DOHH2 (cell line): ENCODE results near the gene INTS14.
"Not testable (repeated sequence)": the region's sequence is repeated elsewhere in the genome, so short reads cannot be mapped to it uniquely, and the experiment has no call there.

Experiments used
- H3F3A ChIP-seq: fragments of 200-600 bp; sonication (generic), shearing (Covaris generic); 2 replicates; pipeline ENCODE4 v1.6.0; 2016; ENCODE audit warnings: antibody characterized with exemption, mild to moderate bottlenecking; ENCODE audit not compliant: control insufficient read depth, insufficient read depth
- H3K27ac ChIP-seq: fragments of 200-600 bp; sonication (generic); 2 replicates; pipeline ENCODE4 v1.5.1; 2014; ENCODE audit warnings: low read depth, mild to moderate bottlenecking, low read length, moderate library complexity
- H3K27me3 ChIP-seq: fragments of 200-600 bp; sonication (generic); 2 replicates; pipeline ENCODE4 v1.6.1; 2014; ENCODE audit warnings: mild to moderate bottlenecking, low read length, mixed read lengths; ENCODE audit not compliant: control insufficient read depth
- H3K36me3 ChIP-seq: fragments of 200-600 bp; sonication (generic); 2 replicates; pipeline ENCODE4 v1.6.1; 2014; ENCODE audit warnings: mild to moderate bottlenecking, low read length, moderate library complexity, mixed read lengths; ENCODE audit not compliant: control insufficient read depth
- H3K4me1 ChIP-seq: fragments of 200-600 bp; sonication (generic); 2 replicates; pipeline ENCODE4 v1.6.1; 2014; ENCODE audit warnings: mild to moderate bottlenecking, low read length, mixed read lengths; ENCODE audit not compliant: control insufficient read depth
- H3K4me2 ChIP-seq: fragments of 200-600 bp; sonication (generic); 2 replicates; pipeline ENCODE4 v1.6.0; 2014; ENCODE audit warnings: mild to moderate bottlenecking, low read length, moderate library complexity
- H3K4me3 ChIP-seq: fragments of 200-600 bp; sonication (generic); 2 replicates; pipeline ENCODE4 v1.5.1; 2014; ENCODE audit warnings: mild to moderate bottlenecking, low read length, mixed read lengths
- H3K79me2 ChIP-seq: fragments of 200-600 bp; sonication (generic); 2 replicates; pipeline ENCODE4 v1.6.1; 2014; ENCODE audit warnings: mild to moderate bottlenecking, low read length, mixed read lengths; ENCODE audit not compliant: control insufficient read depth
- H3K9me2 ChIP-seq: fragments of 200-600 bp; sonication (generic); replicated peaks from 2 replicates; pipeline ENCODE4 v1.6.1; 2014; ENCODE audit warnings: mild to moderate bottlenecking, low read length, mixed read lengths; ENCODE audit not compliant: control insufficient read depth
- H3K9me3 ChIP-seq: fragments of 200-600 bp; sonication (generic); 2 replicates; pipeline ENCODE4 v1.6.1; 2014; ENCODE audit warnings: antibody characterized with exemption, low read length, mixed read lengths; ENCODE audit not compliant: control insufficient read depth, insufficient read depth
- H4K20me1 ChIP-seq: fragments of 200-600 bp; sonication (generic); 2 replicates; pipeline ENCODE4 v1.6.0; 2014; ENCODE audit warnings: low read depth, mild to moderate bottlenecking, antibody characterized with exemption, low read length, moderate library complexity; ENCODE audit not compliant: control insufficient read depth, insufficient read depth
- EZH2phosphoT487 ChIP-seq: fragments of 200-600 bp; sonication (generic); IDR thresholded peaks from 2 replicates; pipeline ENCODE4 v1.6.1; 2017; ENCODE audit warnings: borderline replicate concordance, mild to moderate bottlenecking, antibody characterized with exemption, low read length, moderate library complexity, mixed read lengths
- TF ChIP-seq, protein P1 (sequence below): fragments of 200-600 bp; sonication (generic); IDR thresholded peaks from one replicate; pipeline ENCODE4 v1.5.1; 2014; ENCODE audit warnings: antibody characterized with exemption, mild to moderate bottlenecking, low read depth, low read length; ENCODE audit not compliant: poor library complexity, severe bottlenecking

Gene INTS14

DNA sequence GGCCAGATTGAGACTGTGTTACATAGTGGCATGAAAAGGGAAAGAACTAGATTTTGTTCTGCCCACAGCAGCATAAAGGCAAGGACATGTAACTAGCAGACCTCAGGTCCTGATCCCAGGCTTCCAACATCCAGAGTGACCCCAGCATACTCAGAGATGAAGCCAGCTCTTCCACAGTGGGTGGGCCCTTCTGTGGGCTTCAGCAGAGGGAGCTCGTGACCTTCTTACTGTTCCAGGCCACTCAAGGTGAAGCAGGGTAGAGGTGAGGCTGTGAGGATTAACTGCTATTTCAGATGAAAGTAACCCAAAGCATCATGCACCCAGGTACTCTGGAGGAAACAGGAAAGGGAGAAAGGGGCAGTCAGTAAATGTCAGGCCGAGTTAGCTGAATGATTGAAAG is 9.9 kb upstream of the INTS14 start:
- Histone ChIP-seq H3K4me2 (no peak overlapping the region), H3K27ac (no peak overlapping the region), H3K79me2 (no peaks in the 10 kb centered on the region), H3K27me3 (no peaks in the 10 kb centered on the region), H3K9me2 (no peaks in the 10 kb centered on the region), H4K20me1 (no peaks in the 10 kb centered on the region), H3K9me3 (no peaks in the 10 kb centered on the region), H3K36me3 (no peaks in the 10 kb centered on the region), H3K4me3 (no peak overlapping the region), H3K4me1 (no peaks in the 10 kb centered on the region), H3F3A (no peaks in the 10 kb centered on the region)
- TF ChIP-seq, protein P1, sequence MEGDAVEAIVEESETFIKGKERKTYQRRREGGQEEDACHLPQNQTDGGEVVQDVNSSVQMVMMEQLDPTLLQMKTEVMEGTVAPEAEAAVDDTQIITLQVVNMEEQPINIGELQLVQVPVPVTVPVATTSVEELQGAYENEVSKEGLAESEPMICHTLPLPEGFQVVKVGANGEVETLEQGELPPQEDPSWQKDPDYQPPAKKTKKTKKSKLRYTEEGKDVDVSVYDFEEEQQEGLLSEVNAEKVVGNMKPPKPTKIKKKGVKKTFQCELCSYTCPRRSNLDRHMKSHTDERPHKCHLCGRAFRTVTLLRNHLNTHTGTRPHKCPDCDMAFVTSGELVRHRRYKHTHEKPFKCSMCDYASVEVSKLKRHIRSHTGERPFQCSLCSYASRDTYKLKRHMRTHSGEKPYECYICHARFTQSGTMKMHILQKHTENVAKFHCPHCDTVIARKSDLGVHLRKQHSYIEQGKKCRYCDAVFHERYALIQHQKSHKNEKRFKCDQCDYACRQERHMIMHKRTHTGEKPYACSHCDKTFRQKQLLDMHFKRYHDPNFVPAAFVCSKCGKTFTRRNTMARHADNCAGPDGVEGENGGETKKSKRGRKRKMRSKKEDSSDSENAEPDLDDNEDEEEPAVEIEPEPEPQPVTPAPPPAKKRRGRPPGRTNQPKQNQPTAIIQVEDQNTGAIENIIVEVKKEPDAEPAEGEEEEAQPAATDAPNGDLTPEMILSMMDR, result peak; percentile 13
- TF ChIP-seq EZH2phosphoT487, result no peak

DNA sequence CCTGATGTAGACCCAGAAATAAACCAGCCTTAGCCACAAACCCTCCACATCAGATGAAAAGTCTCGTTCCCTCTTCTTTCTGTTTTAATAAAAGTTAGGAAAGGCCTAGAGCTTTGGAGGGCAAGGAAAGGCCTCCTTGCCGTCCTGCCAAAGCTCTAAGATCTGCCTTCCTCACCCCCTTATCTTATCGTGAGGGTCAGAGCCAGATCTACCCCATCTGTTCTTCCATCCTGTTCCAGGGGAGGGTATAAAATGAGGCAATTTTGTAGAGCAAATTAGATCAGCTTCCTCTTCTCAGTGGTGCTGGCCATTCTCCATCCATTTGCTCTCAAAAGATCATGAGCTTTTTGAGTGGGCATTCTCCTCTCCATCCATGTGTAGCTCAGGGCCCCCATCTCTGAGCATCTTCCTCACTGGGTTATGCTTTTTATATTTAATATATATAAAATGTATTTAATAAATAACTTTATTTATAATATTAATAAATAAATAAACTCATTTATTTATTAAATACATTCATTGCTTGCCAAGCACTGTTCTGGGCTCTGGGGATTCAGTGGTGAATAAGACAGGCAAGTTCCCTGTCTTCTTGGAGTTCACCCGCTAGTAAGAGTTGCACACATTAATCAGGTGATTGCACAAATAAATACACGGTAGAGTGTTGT is 8.8 kb upstream of the INTS14 start:
- Histone ChIP-seq H3K9me2 (no peaks in the 10 kb centered on the region), H4K20me1 (no peaks in the 10 kb centered on the region), H3K36me3 (no peaks in the 10 kb centered on the region), H3K79me2 (no peaks in the 10 kb centered on the region), H3K27me3 (no peaks in the 10 kb centered on the region), H3K4me1 (no peaks in the 10 kb centered on the region), H3K27ac (no peak overlapping the region), H3K4me2 (no peak overlapping the region), H3K9me3 (no peaks in the 10 kb centered on the region), H3F3A (no peaks in the 10 kb centered on the region), H3K4me3 (no peak overlapping the region)
- TF ChIP-seq EZH2phosphoT487, result no peak
- TF ChIP-seq, protein P1, result no peak

DNA sequence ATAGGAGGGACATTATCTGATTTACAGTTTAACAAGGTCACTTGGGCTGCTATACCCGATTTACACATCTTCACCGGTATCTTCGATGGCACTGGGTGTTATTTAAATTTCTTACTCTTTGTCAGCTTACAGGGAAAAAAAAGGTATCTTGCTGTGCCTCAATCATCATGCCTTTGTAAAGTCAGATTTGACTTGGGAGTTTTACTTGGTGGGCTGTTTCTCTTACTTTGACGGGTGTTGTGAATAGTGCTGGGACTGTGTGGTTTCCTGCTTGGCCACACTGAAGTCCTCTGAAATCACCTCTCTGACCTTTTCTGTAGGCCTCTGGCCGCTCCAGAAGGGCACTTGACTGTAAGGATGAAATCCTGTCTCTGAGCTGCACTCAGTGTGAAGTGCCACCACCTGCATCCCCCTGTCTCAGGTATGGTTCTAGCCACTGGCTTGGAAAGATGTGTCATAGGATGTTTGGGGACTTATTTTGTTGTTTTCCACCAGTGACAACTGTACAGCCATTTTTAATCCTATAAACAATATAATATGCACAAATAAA is 7.7 kb upstream of the INTS14 start:
- H3K4me3 ChIP-seq, result no peak overlapping the region
- H3K9me3 ChIP-seq, result no peaks in the 10 kb centered on the region
- H4K20me1 ChIP-seq, result no peaks in the 10 kb centered on the region
- H3K27ac ChIP-seq, result no peak overlapping the region
- H3K27me3 ChIP-seq, result no peaks in the 10 kb centered on the region
- no peaks in the 10 kb centered on the region for H3K79me2 ChIP-seq
- H3F3A ChIP-seq, result no peaks in the 10 kb centered on the region
- no peak for TF ChIP-seq EZH2phosphoT487
- TF ChIP-seq, protein P1, result no peak
- no peaks in the 10 kb centered on the region for H3K4me1 ChIP-seq
- no peaks in the 10 kb centered on the region for H3K36me3 ChIP-seq
- H3K4me2 ChIP-seq, result no peak overlapping the region
- H3K9me2 ChIP-seq, result no peaks in the 10 kb centered on the region

DNA sequence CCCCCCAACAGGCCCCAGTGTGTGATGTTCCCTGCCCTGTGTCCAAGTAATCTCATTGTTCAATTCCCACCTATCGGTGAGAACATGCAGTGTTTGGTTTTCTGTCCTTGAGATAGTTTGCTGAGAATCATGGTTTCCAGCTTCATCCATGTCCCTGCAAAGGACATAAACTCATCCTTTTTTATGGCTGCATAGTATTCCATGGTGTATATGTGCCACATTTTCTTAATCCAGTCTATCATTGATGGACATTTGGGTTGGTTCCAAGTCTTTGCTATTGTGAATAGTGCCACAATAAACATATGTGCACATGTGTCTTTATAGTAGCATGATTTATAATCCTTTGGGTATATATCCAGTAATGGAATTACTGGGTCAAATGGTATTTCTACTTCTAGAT is 5.0 kb upstream of the INTS14 start:
- H3K4me2 ChIP-seq, H3K36me3 ChIP-seq, H3K4me3 ChIP-seq, H3K9me2 ChIP-seq, H4K20me1 ChIP-seq, H3K27ac ChIP-seq, H3K27me3 ChIP-seq, H3K9me3 ChIP-seq, H3K79me2 ChIP-seq, H3F3A ChIP-seq: not testable (repeated sequence)
- peaks cover 19% of the 10 kb centered on the region for H3K4me1 ChIP-seq
